BE2C (cell line): ENCODE measurements around the gene FYN.

Source experiments
- DNase-seq: peaks from one replicate; pipeline ENCODE4 v3.0.0-alpha.2; 2020
- H3K27me3 ChIP-seq: fragments of 250-450 bp; sonication (Bioruptor Pico); 2 replicates; pipeline ENCODE4 v1.5.1; 2020; ENCODE audit warnings: mild to moderate bottlenecking
- H3K36me3 ChIP-seq: fragments of 250-450 bp; sonication (Bioruptor Pico); 2 replicates; pipeline ENCODE4 v1.5.1; 2020; ENCODE audit warnings: mild to moderate bottlenecking
- H3K4me1 ChIP-seq: fragments of 250-450 bp; sonication (Bioruptor Pico); 2 replicates; pipeline ENCODE4 v1.5.1; 2020
- H3K4me3 ChIP-seq: 2 replicates; pipeline ENCODE4 v1.5.1; 2011; ENCODE audit warnings: low read depth, low read length
- H3K9me3 ChIP-seq: fragments of 250-450 bp; sonication (Bioruptor Pico); 2 replicates; pipeline ENCODE4 v1.5.1; 2020
- TF ChIP-seq, protein P1 (sequence below): IDR thresholded peaks from 2 replicates; pipeline ENCODE4 v1.5.1; 2012; ENCODE audit warnings: mild to moderate bottlenecking, low read depth, low read length

FYN gene

DNA sequence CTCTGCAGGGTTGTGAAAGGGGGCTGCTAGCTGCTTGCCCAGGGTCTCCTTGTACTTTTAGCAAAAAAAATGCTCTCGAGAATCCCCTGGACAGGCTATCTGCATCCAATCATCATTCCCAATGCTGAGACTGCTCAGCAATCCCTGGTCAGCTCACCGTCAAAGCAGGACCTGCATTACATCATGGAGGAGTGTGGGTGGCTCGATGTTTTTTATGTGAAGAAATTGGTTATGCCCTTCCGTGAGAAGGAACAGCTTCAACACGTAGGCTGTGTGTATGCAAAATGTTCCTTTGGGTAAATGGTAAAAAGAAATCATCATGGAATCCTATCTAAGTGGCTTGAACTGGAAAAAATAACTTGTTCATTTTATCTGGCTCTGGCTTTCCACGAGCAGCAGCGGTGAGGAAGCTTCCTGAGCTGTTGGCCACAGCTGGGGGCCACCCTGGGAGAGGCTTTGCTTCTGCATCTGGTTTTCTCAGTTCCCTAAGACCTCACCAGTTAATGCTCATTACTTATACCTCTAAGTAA, 111.4 kb downstream of the FYN start:
- H3K4me3 ChIP-seq = no peak overlapping the region
- H3K27me3 ChIP-seq = no peaks in the 10 kb centered on the region
- H3K4me1 ChIP-seq = peaks cover 34% of the 10 kb centered on the region
- TF ChIP-seq, protein P1, sequence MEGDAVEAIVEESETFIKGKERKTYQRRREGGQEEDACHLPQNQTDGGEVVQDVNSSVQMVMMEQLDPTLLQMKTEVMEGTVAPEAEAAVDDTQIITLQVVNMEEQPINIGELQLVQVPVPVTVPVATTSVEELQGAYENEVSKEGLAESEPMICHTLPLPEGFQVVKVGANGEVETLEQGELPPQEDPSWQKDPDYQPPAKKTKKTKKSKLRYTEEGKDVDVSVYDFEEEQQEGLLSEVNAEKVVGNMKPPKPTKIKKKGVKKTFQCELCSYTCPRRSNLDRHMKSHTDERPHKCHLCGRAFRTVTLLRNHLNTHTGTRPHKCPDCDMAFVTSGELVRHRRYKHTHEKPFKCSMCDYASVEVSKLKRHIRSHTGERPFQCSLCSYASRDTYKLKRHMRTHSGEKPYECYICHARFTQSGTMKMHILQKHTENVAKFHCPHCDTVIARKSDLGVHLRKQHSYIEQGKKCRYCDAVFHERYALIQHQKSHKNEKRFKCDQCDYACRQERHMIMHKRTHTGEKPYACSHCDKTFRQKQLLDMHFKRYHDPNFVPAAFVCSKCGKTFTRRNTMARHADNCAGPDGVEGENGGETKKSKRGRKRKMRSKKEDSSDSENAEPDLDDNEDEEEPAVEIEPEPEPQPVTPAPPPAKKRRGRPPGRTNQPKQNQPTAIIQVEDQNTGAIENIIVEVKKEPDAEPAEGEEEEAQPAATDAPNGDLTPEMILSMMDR = no peak
- H3K36me3 ChIP-seq = peaks cover 14% of the 10 kb centered on the region
- no peak for DNase-seq
- no peaks in the 10 kb centered on the region for H3K9me3 ChIP-seq

DNA sequence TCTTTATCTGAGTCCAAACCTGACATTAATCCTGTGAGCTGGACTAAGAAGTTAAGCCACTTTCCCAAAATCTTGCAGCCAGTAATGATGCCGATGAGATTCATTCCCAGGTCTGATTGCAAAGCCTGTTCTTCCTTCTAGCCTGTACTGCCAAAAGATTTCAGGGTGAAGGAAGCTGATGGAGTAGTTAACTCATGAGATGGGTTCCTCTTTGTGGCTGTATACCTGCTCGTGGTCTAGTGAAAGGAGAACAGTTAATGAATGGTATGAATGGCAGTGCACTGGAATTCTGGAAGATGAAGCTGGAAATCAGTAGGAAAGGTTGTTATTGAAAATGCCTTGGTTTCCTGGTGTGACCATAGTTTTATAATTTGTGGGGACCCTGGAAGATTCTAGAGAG, 112.0 kb downstream of the FYN start:
- no peak for DNase-seq
- Histone ChIP-seq H3K36me3 (peaks cover 14% of the 10 kb centered on the region), H3K4me1 (peaks cover 34% of the 10 kb centered on the region), H3K27me3 (no peaks in the 10 kb centered on the region), H3K9me3 (no peaks in the 10 kb centered on the region), H3K4me3 (no peak overlapping the region)
- TF ChIP-seq, protein P1 = no peak

DNA sequence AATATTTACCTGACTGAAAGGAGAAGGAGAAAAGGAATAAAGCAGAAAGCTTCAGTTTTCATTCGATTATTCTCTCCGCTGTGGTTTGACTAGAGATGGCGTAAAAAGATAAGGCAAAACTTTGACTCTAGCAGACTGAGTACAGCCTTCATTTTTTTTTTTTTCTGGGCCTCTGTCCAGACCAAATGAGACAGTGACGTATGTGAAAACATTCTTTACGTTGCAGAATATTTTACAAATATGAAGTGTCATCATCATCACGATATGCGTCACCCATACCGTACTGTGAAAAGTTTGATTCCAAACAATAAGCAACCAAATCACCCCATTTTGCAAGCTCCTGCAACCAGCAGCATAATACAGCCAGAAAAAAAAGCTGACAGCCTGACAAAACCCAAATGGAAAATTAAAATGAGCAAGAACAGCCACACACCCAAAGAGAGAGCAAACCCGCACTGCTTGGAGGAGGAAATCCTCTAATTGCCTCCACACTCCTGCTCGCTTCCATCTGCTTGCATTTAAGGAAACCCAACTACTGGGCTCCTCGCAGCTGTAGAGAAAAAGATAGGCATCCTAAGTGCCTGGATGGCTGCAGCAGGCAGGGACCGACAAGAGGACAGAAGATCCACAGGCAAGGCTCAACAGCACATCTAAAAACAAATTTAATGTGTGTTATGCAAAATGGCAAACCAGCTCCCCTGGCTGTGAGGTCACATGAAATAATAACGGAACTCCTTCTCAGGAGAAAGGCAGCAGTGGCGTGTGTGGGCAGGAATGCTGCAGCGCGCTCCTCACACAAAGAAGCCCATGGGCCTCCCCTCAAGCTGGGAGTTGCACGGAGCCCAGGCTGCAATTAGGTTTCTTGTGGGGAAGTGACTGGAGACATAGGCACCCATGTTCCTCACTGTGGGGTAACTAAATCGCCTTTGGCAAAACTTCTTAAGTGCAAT, 113.1 kb downstream of the FYN start:
- peak; percentile 28 for DNase-seq
- Histone ChIP-seq H3K4me3 (no peak overlapping the region), H3K9me3 (no peaks in the 10 kb centered on the region), H3K27me3 (no peaks in the 10 kb centered on the region), H3K36me3 (peaks cover 14% of the 10 kb centered on the region), H3K4me1 (peaks cover 34% of the 10 kb centered on the region)
- TF ChIP-seq, protein P1 = no peak

DNA sequence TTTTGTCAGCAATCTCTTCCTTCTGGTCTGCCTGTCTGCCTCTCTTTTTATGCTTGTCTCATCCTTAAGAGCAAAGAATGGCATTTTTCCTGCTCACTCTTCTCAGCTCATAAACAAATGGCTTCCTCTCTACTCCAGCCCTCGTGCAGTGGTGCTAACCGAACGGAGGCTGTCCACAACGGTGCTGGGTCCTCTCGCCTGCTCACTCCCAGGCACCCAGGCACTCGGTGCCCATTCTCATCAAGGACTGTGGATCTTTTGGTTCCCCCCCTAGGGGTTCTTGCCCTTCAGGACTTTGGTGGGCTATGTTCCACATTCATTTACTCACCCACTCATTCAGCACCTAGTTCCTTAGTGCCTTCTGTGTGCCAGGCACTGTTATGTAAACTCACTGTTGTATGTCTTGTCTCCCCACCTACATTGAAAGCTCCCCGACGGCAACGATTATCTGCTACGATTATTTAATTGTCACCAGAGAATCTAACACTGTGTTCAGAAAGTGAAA, 113.9 kb downstream of the FYN start:
- no peak for DNase-seq
- H3K27me3 ChIP-seq = no peaks in the 10 kb centered on the region
- H3K4me3 ChIP-seq = no peak overlapping the region
- H3K9me3 ChIP-seq = no peaks in the 10 kb centered on the region
- H3K4me1 ChIP-seq = peaks cover 34% of the 10 kb centered on the region
- TF ChIP-seq, protein P1 = no peak
- H3K36me3 ChIP-seq = peaks cover 9% of the 10 kb centered on the region

DNA sequence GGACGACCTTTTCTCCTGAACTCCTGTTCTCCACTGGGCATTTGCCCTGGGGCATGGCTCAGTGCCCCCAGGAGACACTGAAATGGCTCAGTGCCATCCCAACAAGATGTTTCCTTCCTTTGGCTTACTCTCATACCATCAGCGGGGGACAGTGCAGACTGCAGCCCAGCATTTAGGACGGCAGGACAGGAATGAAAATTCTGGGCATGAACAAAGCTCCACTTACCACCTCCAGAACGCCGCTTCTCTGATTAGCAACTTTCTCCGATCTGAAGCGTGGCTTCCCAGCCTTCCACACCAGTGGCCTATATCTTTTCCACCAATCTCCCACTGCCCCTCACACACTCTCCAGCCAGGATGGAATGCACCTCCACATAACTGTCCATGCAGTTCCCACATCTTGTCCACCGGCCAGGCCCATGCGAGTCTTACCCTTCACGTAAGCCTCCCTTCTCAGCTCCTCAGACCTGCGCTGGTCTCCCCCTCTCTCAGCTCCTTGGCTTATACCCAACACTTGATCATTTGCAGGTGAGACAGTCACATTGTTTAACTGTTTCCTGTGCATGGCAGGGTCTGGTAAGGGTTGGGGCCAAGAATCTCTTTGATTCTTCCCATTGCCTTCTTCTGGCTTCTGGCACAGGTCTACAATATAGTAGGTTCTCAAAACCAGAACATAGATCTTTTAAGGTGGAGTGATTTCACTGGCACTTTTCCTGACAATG, 114.5 kb downstream of the FYN start:
- Histone ChIP-seq H3K4me3 (no peak overlapping the region), H3K9me3 (no peaks in the 10 kb centered on the region), H3K36me3 (peaks cover 14% of the 10 kb centered on the region), H3K4me1 (peaks cover 34% of the 10 kb centered on the region), H3K27me3 (no peaks in the 10 kb centered on the region)
- TF ChIP-seq, protein P1 = no peak
- no peak for DNase-seq
